ENCODE measurements around the gene REPS1. TPM values are rescaled to one million over a fixed set of nuclear protein-coding genes. Genes with fewer than 3 reads are reported as not detected.

REPS1 gene
- total RNA-seq, 4 donors from 2014 or later, result 33.5 to 74.4 (median 48.6) TPM

DNA sequence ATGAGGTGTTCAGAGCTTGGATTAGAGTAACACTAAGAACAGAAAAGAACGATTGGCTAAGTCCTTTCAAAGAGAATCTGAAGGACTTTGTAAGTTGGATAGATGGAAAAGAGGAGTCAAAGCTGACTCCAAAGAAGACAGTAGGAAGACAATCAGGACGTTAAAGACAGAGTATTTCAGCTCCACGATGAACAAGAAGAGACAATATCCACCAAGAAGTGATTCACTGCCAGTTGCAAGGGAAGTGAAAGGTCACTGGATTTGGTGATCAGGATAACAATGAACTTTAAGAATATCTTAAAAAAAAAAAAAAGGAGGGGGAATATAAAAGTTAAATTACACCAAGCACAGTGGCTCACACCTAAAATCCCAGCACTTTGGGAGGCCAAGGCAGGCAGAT lies 17.9 kb downstream of the REPS1 start:
- H3K9me3 ChIP-seq, result no peaks in the 10 kb centered on the region
- intact Hi-C loops (cut with DNase I; ENCODE audit: low total_unique reads) (no loop called here), in situ Hi-C loops (cut with MboI; ENCODE audit: low pct_ligation_motif_present in 1 of 4, low pct_unique_long_range_greater_than_20kb in 1 of 4, low sequenced_read_pairs in 3 of 4) (no loop called here)
- H3K27ac ChIP-seq, result peak overlapping the region; percentile 16 to 41 (median 32)
- DNase-seq, result no peak
- no peaks in the 10 kb centered on the region for H3K27me3 ChIP-seq
- H3K36me3 ChIP-seq, result no peaks in the 10 kb centered on the region
- no peak for TF ChIP-seq EP300 (IDR thresholded peaks at IDR 0.05; ENCODE audit: low read depth)
- TF ChIP-seq POLR2A (IDR thresholded peaks at IDR 0.05), result no peak
- no peak for TF ChIP-seq POLR2AphosphoS5 (IDR thresholded peaks at IDR 0.05)
- TF ChIP-seq, protein P1, sequence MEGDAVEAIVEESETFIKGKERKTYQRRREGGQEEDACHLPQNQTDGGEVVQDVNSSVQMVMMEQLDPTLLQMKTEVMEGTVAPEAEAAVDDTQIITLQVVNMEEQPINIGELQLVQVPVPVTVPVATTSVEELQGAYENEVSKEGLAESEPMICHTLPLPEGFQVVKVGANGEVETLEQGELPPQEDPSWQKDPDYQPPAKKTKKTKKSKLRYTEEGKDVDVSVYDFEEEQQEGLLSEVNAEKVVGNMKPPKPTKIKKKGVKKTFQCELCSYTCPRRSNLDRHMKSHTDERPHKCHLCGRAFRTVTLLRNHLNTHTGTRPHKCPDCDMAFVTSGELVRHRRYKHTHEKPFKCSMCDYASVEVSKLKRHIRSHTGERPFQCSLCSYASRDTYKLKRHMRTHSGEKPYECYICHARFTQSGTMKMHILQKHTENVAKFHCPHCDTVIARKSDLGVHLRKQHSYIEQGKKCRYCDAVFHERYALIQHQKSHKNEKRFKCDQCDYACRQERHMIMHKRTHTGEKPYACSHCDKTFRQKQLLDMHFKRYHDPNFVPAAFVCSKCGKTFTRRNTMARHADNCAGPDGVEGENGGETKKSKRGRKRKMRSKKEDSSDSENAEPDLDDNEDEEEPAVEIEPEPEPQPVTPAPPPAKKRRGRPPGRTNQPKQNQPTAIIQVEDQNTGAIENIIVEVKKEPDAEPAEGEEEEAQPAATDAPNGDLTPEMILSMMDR (IDR thresholded peaks at IDR 0.05), result no peak
- WGBS, 2 donors (ENCODE audit: low coverage in 1 of 2), result 74 to 75% methylated on average over 3 of the region's 3 CpGs
- no peak overlapping the region for H3K4me3 ChIP-seq
- peaks cover 19 to 73% (median 28%) of the 10 kb centered on the region in 4 donors for H3K4me1 ChIP-seq

DNA sequence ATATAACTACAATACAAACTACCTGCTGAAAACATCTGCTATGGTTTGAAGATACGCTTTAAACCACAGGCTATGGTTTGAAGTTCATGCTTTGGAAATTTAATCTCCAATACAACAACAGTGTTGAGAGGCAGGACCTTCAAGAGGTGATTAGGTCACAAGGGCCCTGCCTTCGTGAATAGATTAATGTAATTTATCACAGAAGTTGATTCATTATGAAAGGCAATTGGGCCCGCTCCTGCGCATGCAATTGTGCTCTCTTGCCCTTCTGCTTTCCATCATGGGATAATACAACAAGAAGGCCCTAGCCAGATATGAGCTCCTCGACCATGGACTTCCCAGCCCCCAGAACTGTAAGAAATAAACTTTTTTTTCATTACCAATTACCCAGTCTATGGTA lies 21.2 kb downstream of the REPS1 start:
- Histone ChIP-seq H3K27me3 (no peaks in the 10 kb centered on the region), H3K4me1 (peaks cover 16 to 58% (median 19%) of the 10 kb centered on the region in 4 donors), H3K27ac (no peak overlapping the region), H3K36me3 (no peaks in the 10 kb centered on the region), H3K9me3 (no peaks in the 10 kb centered on the region), H3K4me3 (no peak overlapping the region)
- intact Hi-C loops (cut with DNase I; ENCODE audit: low total_unique reads) (no loop called here), in situ Hi-C loops (cut with MboI; ENCODE audit: low pct_ligation_motif_present in 1 of 4, low pct_unique_long_range_greater_than_20kb in 1 of 4, low sequenced_read_pairs in 3 of 4) (no loop called here)
- WGBS, 2 donors (ENCODE audit: low coverage in 1 of 2), result 86 to 90% methylated on average over 5 of the region's 5 CpGs
- DNase-seq, result no peak
- TF ChIP-seq POLR2AphosphoS5 (IDR thresholded peaks at IDR 0.05) (no peak), POLR2A (IDR thresholded peaks at IDR 0.05) (no peak)

DNA sequence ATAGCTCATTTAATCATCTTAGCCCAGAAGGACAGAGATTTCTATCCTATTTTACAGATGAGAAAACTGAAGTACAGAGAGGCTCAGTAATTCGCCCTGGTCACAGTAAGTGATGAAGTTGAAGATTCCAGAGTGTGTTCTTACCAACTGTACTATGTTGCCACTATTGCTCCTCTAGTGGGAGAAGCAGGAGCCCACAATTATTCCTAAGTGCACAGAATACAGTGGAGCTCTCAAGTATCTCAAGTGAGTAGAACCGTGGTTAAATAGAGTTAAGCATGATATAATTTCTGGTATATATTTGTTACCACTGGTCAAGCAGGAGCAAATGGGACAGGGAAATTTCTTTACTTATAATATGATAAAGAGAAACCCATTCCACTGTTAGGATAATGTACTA lies 22.1 kb downstream of the REPS1 start:
- no peak for DNase-seq
- intact Hi-C loops (cut with DNase I; ENCODE audit: low total_unique reads) (no loop called here), in situ Hi-C loops (cut with MboI; ENCODE audit: low pct_ligation_motif_present in 1 of 4, low pct_unique_long_range_greater_than_20kb in 1 of 4, low sequenced_read_pairs in 3 of 4) (no loop called here)
- H3K4me3 ChIP-seq, result no peak overlapping the region
- peaks cover 8 to 49% (median 13%) of the 10 kb centered on the region in 4 donors for H3K4me1 ChIP-seq
- no peaks in the 10 kb centered on the region for H3K36me3 ChIP-seq
- WGBS, 2 donors (ENCODE audit: low coverage in 1 of 2), result 95 to 100% methylated on average over 2 of the region's 2 CpGs
- no peak overlapping the region for H3K27ac ChIP-seq
- H3K9me3 ChIP-seq, result no peaks in the 10 kb centered on the region
- no peaks in the 10 kb centered on the region for H3K27me3 ChIP-seq
- TF ChIP-seq EP300 (IDR thresholded peaks at IDR 0.05; ENCODE audit: low read depth) (no peak), POLR2A (IDR thresholded peaks at IDR 0.05) (no peak), POLR2AphosphoS5 (IDR thresholded peaks at IDR 0.05) (no peak)
- TF ChIP-seq, protein P1 (IDR thresholded peaks at IDR 0.05), result no peak

DNA sequence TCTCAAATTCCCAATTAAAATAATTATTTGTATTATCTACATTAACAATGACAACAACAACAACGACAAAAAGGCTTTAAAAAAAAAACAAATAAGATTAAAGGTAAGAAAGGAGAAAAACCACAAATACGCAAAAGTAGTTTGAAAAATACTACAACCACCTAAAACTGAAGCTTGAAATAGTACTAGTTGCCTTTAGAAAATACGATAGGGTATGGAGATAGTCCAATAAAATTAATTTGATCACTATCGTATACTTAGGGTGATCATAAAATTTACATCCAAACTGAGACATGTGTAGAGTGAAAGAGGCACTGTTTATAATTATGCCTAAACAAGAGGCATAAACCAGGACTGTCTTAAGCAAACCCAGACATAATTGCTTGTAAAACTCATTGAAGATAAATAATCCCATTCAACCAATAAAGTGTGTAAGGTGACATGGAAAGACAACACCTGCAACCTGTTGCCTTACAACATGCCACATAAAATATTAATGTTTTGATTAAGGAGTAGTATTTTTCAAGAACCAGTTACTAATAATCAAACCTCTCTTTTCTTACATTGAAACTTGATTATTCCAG lies 22.7 kb downstream of the REPS1 start:
- WGBS, 2 donors (ENCODE audit: low coverage in 1 of 2), result 71% methylated on average over 4 of the region's 4 CpGs

More for the DNA sequence above, 22.7 kb downstream of the REPS1 start:
- Histone ChIP-seq H3K4me1 (peaks cover 3 to 44% (median 7%) of the 10 kb centered on the region in 4 donors), H3K27me3 (no peaks in the 10 kb centered on the region), H3K9me3 (no peaks in the 10 kb centered on the region), H3K4me3 (no peak overlapping the region), H3K27ac (no peak overlapping the region), H3K36me3 (no peaks in the 10 kb centered on the region)
- intact Hi-C loops (cut with DNase I; ENCODE audit: low total_unique reads) (no loop called here), in situ Hi-C loops (cut with MboI; ENCODE audit: low pct_ligation_motif_present in 1 of 4, low pct_unique_long_range_greater_than_20kb in 1 of 4, low sequenced_read_pairs in 3 of 4) (no loop called here)
- TF ChIP-seq POLR2A (IDR thresholded peaks at IDR 0.05) (no peak), EP300 (IDR thresholded peaks at IDR 0.05; ENCODE audit: low read depth) (no peak), POLR2AphosphoS5 (IDR thresholded peaks at IDR 0.05) (no peak)
- TF ChIP-seq, protein P1 (IDR thresholded peaks at IDR 0.05), result no peak
- DNase-seq, result no peak

Measured in transverse colon (tissue), 4 donors.